Activated B cell treated with CpG ODN at 0.5 μM for 24 hours (primary cell): ENCODE data around the gene GCK. TPM values are rescaled to one million over a fixed set of nuclear protein-coding genes. Genes with fewer than 3 reads are reported as not detected.

Source experiments
- ATAC-seq: fragments of 200-7000 bp; cut with Tn5 transposase; one replicate; pipeline ENCODE4 v1.10.0; 2021; ENCODE audit warnings: low read depth, mild to moderate bottlenecking, moderate library complexity
- CTCF ChIA-PET: fragments of 350-600 bp; sonication (Branson Sonifier 250); formaldehyde crosslinking; loops from one replicate; lab custom pipeline; 2021; ENCODE audit warnings: antibody characterized with exemption; lab: Charles Lee
- POLR2A ChIA-PET: fragments of 350-600 bp; sonication (Branson Sonifier 250); formaldehyde crosslinking; loops from one replicate; lab custom pipeline; 2021; ENCODE audit warnings: antibody characterized with exemption; lab: Charles Lee
- DNase-seq: peaks from one replicate; pipeline ENCODE4 v3.0.0; 2022
- H3K27ac Mint-ChIP-seq: one replicate; pipeline ENCODE4 v1.8.0; 2020; ENCODE audit warnings: mixed read lengths
- H3K27me3 Mint-ChIP-seq: one replicate; pipeline ENCODE4 v1.8.0; 2021; ENCODE audit warnings: mixed read lengths
- H3K36me3 Mint-ChIP-seq: one replicate; pipeline ENCODE4 v1.8.0; 2021; ENCODE audit warnings: low read depth, mixed read lengths
- H3K4me1 Mint-ChIP-seq: one replicate; pipeline ENCODE4 v1.8.0; 2021; ENCODE audit warnings: mixed read lengths
- H3K4me3 Mint-ChIP-seq: one replicate; pipeline ENCODE4 v1.8.0; 2020; ENCODE audit warnings: mild to moderate bottlenecking, mixed read lengths
- H3K9me3 Mint-ChIP-seq: one replicate; pipeline ENCODE4 v1.8.0; 2020; ENCODE audit warnings: mixed read lengths
- CTCF ChIP-seq: fragments of 200-600 bp; IDR thresholded peaks from one replicate; pipeline ENCODE4 v1.8.0; 2022; ENCODE audit warnings: antibody characterized with exemption, mild to moderate bottlenecking
- intact Hi-C: fragments of 100-400 bp; cut with micrococcal nuclease; formaldehyde crosslinking; loops from one replicate; pipeline ENCODE4 v1.15.1; 2024
- total RNA-seq: library from RNA; stranded (reverse); gene quantifications from 2 replicates; pipeline ENCODE4 v1.2.3, GENCODE V29; 2022

GCK gene
- total RNA-seq, 1 donor from 2014 or later = 0.13 TPM

- intact Hi-C loops = no loop called here
- ATAC-seq = peak; percentile 13
- no peaks in the 10 kb centered on the region for H3K27me3 Mint-ChIP-seq
- H3K4me1 Mint-ChIP-seq = peaks cover 14% of the 10 kb centered on the region
- ChIA-PET CTCF (no interaction called here), POLR2A (no interaction called here)
- no peaks in the 10 kb centered on the region for H3K36me3 Mint-ChIP-seq
- H3K4me3 Mint-ChIP-seq = peak overlapping the region; percentile 78
- no peak overlapping the region for H3K27ac Mint-ChIP-seq
- peak; percentile 37 for DNase-seq
- no peaks in the 10 kb centered on the region for H3K9me3 Mint-ChIP-seq
- TF ChIP-seq CTCF = no peak
These were observed 43.7 kb downstream of the GCK start for GRCh38 chr7:44145479-44145968.

GRCh38 chr7:44144968-44145478, 44.2 kb downstream of the GCK start:
- Mint-ChIP-seq H3K4me1 (peaks cover 11% of the 10 kb centered on the region), H3K4me3 (peak overlapping the region; percentile 78), H3K9me3 (no peaks in the 10 kb centered on the region), H3K36me3 (no peaks in the 10 kb centered on the region), H3K27me3 (no peaks in the 10 kb centered on the region), H3K27ac (no peak overlapping the region)
- no peak for ATAC-seq
- ChIA-PET CTCF (no interaction called here), POLR2A (no interaction called here)
- no peak for DNase-seq
- intact Hi-C loops = no loop called here
- TF ChIP-seq CTCF = no peak

- intact Hi-C loops = no loop called here
- Mint-ChIP-seq H3K4me1 (peaks cover 11% of the 10 kb centered on the region), H3K36me3 (no peaks in the 10 kb centered on the region), H3K4me3 (no peak overlapping the region), H3K9me3 (no peaks in the 10 kb centered on the region), H3K27me3 (no peaks in the 10 kb centered on the region), H3K27ac (no peak overlapping the region)
- CTCF ChIA-PET = no interaction called here
- no peak for TF ChIP-seq CTCF
- no peak for DNase-seq
- no peak for ATAC-seq
- POLR2A ChIA-PET = no interaction called here
These were observed 44.7 kb downstream of the GCK start for GRCh38 chr7:44144426-44144967.

- Mint-ChIP-seq H3K27ac (no peak overlapping the region), H3K4me1 (peaks cover 11% of the 10 kb centered on the region), H3K36me3 (no peaks in the 10 kb centered on the region), H3K4me3 (no peak overlapping the region), H3K9me3 (no peaks in the 10 kb centered on the region), H3K27me3 (no peaks in the 10 kb centered on the region)
- no peak for TF ChIP-seq CTCF
- DNase-seq (no peak), ATAC-seq (no peak)
- POLR2A ChIA-PET = no interaction called here
- CTCF ChIA-PET = no interaction called here
- intact Hi-C loops = no loop called here
These were observed 45.5 kb downstream of the GCK start for GRCh38 chr7:44143646-44144250.

GRCh38 chr7:44142028-44142427, 47.2 kb downstream of the GCK start:
- DNase-seq (no peak), ATAC-seq (no peak)
- TF ChIP-seq CTCF = no peak
- CTCF ChIA-PET = no interaction called here
- Mint-ChIP-seq H3K9me3 (no peaks in the 10 kb centered on the region), H3K36me3 (no peaks in the 10 kb centered on the region), H3K4me1 (peaks cover 11% of the 10 kb centered on the region), H3K4me3 (no peak overlapping the region), H3K27me3 (no peaks in the 10 kb centered on the region), H3K27ac (no peak overlapping the region)
- POLR2A ChIA-PET = interaction anchor here (0.5 kb wide), 1 partner anchor 42 kb away, joined by 3 read pairs; no protein-coding TSS in a partner anchor
- intact Hi-C loops = no loop called here
